Dermis microvascular lymphatic vessel endothelial cell (primary cell): ENCODE data around the gene SMYD1. TPM values are rescaled to one million over a fixed set of nuclear protein-coding genes. Genes with fewer than 3 reads are reported as not detected.
A peak's percentile ranks its signal among the peaks of the same experiment; 100 is the strongest.

Source experiments
- DNase-seq, 2 donors: peaks; one replicate each; pipeline versions ENCODE4 v3.0.0 to v3.0.0-alpha.2; 2010; ENCODE audit warnings: low read depth in 2 of 2
- total RNA-seq: library from RNA; depleted of rRNA; stranded (reverse); fragments of >200 nt; gene quantifications from 2 replicates; pipeline ENCODE4 v1.2.1, GENCODE V29; 2014

Gene SMYD1
- total RNA-seq, 1 donor from 2014 or later, result not detected

DNA sequence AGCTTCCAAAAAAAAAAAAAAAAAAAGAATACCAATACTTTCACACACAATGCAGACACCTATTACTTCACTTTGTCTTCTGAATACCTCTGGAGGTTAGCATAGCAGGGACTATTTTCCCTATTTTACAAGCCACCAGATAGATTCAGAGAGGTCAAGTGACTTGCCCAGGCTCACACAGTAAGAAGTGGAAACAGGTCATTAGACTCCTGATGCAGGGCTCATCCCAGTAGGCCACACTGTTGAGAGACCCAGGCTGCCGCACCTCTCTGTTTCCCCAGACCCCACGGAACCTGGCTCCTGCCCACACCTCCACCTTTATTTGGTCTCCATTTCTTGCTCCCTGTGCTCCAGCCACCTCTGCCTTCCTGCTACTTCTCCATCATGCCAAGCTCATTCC is 19.4 kb downstream of the SMYD1 start:
- no peak for DNase-seq

DNA sequence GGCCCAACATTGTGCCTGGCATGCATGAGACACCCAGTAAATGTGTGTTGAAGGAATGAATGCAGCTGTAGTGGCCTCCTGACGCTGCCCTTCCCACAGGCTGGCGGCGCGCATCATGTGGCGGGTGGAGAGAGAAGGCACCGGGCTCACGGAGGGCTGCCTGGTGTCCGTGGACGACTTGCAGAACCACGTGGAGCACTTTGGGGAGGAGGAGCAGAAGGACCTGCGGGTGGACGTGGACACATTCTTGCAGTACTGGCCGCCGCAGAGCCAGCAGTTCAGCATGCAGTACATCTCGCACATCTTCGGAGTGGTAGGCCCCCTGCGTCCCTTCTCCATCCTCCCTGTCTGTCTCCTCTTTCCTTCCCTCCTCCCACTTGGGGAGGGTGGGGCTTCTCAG is 20.1 kb downstream of the SMYD1 start:
- DNase-seq, result no peak

DNA sequence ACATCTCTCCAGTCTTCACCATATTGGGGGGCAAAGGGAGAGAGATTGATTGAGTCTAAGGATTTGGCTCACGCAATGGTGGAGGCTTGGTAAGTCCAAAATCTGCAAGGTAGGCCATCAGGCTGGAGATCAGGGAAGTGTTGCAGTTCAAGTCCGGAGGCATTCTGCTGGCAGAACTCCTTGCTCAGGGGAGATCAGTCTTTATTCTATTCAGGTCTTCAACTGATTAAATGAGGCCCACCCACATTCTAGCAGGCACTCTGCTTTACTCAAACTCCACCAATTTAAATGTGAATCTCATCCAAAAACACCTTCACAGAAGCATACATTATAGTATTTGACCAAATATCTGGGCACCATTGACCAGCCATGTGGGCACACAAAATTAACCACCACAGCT is 21.4 kb downstream of the SMYD1 start:
- no peak for DNase-seq

DNA sequence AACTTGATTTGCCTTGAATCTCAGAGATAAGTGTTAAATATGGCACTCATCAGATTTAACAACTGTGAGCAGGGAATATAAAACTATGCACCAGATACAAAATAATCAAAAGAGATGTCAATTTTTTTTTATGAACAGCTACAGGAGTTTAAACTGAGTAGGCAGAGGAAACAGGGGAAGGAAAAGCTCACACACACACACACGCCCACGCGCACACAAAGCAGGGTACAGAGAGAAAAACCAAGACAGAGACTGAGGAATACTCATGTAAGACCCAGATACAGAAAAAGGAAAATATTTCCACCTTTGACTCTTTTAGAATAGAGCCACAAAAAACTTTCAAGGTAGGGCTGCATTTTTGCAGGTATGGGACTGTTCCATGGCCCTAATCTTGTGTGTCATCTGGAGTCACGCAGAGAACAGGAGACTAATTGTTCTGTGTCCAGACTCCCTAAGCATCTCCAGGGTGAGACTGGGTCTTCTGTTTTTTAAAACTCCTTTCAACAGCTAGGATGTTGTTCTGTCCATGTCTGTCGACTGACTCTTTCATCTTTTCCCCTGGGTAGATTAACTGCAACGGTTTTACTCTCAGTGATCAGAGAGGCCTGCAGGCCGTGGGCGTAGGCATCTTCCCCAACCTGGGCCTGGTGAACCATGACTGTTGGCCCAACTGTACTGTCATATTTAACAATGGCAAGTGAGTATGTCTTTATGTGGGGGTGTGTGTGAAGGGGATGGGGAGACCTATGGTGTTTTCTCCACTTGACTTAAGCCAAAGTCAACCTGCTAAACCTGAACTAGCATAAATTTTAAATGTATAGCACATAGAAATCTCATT is 23.0 kb downstream of the SMYD1 start:
- peak in 1 of 2 donors; percentile 13 for DNase-seq

DNA sequence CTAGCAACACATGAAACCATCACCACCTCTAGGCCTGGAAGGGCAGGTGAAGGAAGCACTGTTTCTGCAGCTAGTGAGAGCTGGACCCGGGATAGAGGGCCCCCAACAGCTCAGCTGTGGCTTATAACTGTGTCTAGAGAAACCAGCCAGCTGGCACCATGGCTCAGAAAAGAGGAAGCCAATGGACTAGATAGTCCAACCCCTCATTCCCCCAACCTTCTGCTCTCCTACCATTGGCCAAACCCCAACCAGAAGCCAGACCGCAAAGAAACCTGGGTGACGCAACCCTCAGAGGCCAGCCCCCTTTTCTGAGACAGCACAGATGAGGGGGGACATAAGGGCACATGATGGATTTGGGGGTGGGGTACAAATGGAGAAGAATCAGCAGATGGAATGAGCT is 24.3 kb downstream of the SMYD1 start:
- no peak for DNase-seq

DNA sequence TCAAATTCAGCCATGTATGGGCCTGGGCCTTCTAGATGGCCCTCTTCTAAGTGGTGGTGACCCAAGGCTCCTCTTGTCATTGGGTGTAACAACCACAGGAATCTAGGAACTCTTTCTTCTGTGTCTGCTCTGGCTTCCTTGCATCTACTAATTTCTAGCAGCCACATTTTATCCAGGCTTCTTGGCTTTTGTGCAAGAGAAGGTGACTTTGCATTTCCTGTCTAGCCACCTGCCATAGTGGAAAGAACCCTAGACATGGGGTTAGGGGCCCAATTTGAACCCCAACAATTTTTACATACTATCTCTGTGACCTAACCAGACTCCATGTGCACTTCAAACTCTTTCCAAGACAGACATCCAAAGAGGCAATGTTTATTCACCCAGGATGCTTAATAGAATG is 25.1 kb downstream of the SMYD1 start:
- DNase-seq, result no peak

DNA sequence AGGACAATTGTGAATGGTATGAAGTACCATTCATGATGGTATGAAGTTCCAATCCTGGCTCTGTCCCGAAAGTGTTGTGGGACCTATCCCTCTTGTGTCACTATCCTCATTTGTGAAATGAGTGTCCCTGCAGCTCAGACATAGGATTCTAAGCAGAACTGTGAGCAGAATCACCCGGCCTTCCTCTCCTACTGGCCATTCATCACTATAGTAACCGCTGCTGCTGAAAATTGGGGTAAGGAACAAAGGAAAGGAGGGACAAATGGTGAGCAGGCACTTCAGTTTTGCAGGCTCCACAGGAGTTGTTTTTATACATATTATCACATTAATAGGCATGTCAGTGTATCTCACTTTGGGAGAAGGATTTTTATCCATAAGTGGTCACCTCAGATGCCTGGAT is 27.4 kb downstream of the SMYD1 start:
- no peak for DNase-seq

DNA sequence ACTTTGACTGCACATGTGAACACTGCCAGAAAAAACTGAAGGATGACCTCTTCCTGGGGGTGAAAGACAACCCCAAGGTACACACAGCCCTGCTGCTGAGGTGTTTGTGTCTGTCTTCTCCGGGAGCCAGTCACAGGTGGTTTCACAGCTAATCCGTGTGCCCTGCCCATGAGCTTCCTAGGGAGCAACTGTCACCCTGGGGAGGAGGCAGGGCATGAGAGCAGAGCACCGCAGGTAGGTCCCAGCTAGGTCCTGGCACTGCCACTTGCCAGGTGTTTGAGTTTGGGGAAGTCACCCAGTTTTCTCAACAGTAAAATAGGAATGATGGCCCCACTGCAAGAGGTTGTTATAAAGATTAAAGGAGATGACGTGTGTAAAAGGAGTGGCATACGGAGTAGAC is 29.1 kb downstream of the SMYD1 start:
- no peak for DNase-seq

DNA sequence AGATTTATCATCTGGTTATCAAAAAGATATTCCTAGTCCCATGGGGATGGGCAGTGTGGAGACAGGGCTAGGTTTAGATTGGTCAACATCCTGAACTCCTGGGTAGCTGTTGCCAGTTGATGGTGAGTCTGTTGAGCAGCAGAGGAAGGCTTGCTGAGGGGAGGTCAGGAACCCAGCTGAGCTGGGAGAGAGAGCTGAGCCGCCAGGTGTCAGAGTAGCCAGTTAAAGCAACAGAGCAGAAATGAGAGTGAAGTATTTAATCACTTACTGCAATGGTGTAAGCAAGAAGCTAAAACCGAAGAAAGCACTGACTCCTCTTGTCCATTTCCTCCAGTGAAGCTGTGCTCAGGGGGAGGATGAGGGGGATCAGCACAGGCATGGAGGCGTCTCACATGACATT is 29.6 kb downstream of the SMYD1 start:
- DNase-seq, result no peak

DNA sequence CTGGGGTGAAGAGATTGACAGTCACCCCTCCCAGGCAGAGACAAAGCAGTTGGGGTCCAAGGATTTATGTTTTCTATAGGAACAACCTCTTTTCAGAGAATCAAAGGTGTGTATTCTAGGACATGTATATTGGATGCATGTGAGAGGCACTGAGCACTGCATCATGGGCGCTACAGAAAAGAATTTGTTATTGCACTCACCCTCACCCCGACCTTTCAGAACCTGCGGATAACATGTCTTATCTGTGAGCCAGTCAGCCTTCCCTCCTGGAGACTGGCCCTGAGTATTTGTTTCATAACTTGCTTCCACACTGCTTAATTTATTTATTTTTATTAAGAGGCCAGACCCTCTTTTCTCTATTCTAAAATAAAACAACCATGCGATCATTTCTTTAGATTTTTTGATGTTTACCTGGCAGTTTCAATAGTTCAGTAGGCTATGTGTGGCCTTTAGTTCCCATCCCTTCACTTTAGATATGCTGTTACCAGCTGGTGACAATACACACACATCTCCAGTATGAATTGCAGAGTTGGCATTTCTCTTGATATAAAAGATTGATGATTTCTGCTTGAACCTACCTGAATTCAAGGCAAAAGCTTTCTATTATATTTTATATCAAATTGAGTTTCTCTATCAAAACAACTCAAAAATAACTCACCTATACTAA is 30.4 kb downstream of the SMYD1 start:
- DNase-seq, result no peak

DNA sequence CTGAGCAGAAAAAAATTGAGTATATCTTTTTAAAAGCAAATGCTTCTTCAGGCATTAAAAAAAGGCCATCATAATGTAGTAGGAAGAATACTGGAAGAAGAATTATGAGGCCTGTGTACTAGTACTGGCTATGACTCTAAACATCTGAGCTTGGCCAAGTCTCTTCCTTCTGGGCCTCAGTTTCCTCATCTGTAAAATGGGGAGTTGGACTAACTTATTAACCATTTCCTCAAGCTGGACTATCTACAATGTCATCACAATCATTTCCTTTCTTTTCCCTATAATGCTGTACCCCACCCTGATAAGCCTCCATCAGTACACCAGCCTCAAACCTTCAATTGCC is 30.9 kb downstream of the SMYD1 start:
- no peak for DNase-seq

DNA sequence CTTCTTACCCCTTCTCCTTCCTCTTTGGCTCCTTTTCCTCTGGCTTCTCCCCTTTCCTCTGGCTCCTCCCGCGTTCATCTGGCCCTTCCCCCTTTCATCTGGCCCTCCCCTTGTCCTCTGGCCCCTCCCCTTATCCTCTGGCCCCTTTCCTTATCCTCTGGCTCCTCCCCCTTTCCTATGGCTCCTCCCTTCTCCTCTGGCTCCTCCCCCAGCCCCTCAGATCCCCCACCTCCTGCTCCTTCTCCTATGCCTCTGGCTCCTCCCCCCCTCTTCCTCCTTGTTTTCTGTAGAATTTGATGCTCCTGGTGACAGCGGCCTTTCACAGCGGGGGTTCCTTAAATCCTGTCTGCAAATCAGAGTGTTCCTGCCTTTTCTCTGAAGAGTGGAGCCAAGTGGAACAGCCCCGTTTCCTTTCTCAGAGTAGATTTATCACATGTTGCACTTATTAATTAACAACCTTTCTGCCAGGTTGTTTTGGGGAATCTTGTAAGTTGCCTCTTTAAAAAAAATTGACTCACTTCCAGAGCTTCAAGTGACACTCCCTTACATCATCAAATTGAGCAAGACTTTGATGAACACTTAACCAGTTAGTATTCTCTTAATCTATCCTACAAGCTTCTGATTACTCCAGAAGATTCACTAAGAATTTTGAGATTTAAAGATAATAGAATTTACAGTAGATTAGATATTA is 32.3 kb downstream of the SMYD1 start:
- DNase-seq, result no peak

DNA sequence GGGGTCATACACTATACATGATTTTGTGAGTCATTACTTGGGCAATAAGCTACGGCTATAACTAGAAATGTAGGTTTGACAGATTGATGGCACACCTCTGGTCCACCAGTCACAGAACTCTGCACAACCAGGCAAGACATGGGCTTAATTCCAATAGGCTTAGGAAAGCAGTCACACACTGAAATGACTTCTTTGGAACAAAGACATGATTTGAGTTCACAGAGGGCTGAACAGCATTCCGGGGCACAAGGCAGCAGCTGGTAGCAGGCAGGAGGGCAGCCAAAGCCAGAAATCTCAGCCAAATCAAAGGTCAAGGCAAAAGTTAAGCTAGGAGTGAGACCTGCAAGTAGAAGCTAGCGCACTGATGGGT is 32.8 kb downstream of the SMYD1 start:
- no peak for DNase-seq

DNA sequence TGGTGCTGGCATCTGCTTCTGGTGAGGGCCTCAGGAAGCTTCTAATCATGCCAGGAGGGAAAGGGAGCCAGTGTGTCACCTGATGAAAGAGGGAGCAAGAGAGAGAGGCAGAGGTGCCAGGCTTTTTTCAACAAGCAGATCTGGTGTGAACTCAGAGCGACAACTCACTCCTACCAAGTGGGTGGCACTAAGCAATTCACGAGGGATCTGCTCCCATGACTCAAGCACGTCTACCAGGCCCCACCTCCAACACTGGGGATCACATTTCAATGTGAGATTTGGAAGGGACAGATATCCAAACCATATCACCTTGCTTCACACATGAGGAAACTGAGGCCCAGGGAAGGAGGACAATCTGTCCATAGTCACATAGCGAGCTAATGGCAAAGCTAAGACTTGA is 41.2 kb downstream of the SMYD1 start:
- no peak for DNase-seq

DNA sequence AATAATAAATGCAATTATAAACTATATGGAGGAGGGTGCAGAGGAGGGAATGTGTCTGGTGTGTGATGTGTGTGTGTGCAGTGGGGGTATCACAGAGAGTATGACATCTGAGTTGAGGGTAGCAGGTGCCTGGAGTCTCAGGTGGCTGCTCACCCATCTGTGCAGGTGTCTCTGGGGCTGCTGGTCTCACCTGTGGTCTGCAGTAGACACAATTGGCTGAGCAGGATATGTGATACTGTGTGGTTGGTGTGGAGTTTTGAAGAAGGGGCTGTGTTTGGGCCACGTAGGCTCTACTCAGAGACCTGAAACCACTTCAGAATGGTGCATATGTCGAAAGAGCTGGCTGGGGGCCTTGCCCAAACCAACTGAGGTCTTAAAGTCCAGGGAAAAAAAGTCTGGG is 43.2 kb downstream of the SMYD1 start:
- no peak for DNase-seq

DNA sequence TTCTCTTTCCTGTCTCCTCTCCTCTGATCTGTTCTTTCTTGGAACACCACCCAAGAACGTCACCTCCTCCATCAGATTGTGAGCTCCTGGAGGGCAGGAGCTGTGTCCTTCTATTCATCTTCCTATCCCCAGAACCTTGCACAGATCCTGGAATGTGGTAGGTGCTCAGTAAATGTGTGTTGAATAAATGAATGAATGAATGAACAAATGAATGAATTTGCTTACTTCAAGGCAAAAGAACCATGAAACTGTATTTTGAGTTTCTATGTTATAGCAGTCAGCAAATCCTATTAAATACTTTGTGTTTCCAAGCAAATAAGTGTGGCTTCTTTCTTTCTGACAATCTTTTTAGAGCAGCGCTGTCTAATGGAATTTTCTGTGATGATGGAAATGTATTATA is 45.4 kb downstream of the SMYD1 start:
- DNase-seq, result no peak

DNA sequence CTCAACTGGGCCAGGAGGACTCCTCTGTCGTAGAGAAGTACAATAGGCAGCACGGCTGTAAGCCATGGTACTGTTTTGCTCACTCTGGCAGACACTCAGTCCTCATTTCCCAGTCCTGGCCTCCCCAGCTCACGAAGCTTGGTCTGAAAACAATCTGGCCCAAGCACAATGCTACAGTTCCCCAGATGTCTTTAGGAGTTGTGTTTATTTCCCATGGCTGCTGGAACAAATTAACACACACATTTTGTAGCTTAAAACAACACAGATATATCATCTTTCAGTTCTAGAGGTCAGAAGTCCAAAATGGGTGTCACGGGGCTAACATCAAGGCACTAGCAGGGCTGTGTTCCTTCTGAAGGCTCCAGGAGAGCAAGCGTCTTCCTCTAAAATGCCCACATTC is 47.3 kb downstream of the SMYD1 start:
- no peak for DNase-seq

DNA sequence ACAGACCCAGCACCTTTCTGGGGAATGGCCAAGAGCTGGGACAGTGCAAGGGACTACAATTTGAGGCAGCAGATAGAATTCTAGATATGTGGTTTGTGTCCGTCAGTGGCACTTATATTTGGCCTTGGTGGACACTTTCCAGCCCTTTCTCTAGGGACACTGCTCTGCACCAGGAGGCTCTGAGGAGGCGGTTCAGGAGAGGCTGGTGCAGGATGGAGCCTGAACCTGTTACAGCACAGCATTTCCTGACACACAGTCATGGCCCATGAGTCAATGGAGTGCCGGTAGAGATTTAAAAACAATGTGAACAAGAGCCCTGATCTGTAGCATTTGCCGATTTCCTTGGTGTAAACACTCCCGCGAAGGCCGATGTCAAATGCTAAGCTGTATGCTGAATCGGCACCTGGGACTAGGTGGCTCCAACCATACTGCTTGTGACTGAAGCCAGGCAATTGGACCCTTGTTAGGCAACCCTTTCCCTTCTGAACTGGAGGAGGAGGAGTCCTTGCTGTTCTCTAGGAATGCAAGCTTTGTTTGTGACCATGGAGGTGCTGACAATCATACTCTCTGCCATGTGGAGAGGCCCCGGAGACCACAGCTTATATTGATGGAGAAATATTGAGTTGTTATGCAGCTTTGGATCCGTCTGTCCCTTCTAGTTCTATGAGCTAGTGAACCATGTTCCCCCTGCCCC is 48.3 kb downstream of the SMYD1 start:
- no peak for DNase-seq

DNA sequence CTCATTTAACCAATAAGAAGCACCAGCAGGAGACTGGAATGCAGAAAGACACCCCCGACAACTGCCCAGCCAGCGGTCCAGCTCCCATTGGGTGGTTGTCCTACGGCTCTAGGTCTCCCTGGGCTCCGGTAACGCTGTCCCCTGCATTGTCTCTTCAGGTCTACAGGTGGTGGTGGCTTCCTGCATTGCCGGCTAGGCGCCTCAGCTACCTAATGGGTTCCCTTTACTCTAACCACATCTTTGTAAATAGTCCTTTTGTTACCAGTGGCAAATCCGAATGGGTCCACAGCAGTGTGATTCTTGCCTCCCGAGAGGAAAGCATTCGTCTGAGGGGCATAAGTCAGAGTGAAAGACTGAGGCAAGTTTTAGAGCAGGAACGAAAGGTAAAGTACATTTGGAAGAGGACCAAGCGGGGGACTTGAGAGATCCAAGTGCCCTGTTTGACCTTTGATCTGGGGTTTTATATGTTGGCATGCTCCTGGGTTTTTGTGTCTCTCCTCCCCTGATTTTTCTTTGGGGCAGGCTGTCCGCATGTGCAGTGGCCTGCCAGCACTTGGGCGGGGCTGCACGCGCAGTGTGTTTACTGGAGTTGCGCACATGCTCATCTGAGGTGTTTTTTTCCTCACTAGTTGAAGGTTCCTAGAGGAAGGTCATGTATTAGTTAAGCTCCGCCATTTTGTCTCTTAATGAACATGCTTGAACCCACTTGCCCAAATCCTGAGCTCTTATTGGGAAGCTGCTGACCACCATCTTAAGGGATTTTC is 49.2 kb downstream of the SMYD1 start:
- no peak for DNase-seq

DNA sequence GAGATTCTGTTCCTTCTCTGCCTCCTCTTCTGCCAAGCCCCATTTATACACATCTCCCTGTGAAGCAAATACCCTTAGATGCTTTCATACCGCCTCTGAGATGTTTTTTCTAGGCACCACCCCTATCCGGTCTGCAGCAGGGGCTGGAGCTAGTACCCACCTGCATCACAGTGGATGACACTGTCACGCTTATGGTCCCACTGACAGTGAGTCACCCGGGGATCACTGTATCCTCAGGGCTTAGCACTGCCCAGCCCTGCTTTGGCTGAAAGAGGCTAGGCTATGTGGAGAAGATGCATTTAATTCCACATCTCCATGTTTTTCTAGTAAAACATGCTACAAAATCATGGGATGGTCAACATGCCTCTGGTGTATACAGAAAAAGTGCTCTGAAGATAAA is 50.3 kb downstream of the SMYD1 start:
- no peak for DNase-seq

DNA sequence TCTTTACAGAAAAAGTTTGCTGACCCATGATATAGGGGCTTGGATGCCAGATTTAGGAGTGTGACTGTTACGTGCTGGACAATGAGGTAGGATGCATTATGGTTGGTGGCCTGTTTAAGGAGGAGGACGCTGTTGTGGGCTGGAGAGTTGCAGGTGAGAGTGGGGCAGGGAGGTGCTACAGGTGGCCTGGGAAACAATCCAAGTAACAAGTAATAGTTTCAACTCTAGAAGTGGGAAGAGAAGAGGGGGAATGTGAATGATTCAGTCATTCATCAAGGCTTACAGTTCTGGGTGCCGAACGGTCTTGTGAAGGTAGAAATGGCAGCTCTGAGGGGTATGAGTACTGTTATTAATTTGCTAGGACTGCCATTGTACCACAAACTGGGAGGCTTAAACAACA is 54.1 kb downstream of the SMYD1 start:
- DNase-seq, result no peak
